Sigmoid colon (tissue), 7 donors: ENCODE measurements around the gene C19orf25. TPM values are rescaled to one million over a fixed set of nuclear protein-coding genes. Genes with fewer than 3 reads are reported as not detected.

Source experiments
- DNase-seq: peaks from one replicate; pipeline ENCODE4 v3.0.0-alpha.2; 2019
- H3K27ac ChIP-seq, 4 donors: fragments of 200-600 bp; sonication (generic); one replicate each; pipeline ENCODE4 v1.5.1; 2016 to 2019; ENCODE audit warnings: mild to moderate bottlenecking in 1 of 4
- H3K27me3 ChIP-seq, 3 donors: fragments of 200-600 bp; sonication (generic); one replicate each; pipeline ENCODE4 v1.5.1; 2019; ENCODE audit warnings: mild to moderate bottlenecking in 1 of 3
- H3K36me3 ChIP-seq, 4 donors: fragments of 200-600 bp; sonication (generic); one replicate each; pipeline ENCODE4 v1.5.1; 2016 to 2019
- H3K4me1 ChIP-seq, 4 donors: fragments of 200-600 bp; sonication (generic); one replicate each; pipeline ENCODE4 v1.5.1; 2017 to 2019
- H3K4me3 ChIP-seq, 4 donors: fragments of 200-600 bp; sonication (generic); one replicate each; pipeline ENCODE4 v1.5.1; 2017 to 2019; ENCODE audit warnings: mild to moderate bottlenecking in 2 of 4, moderate library complexity in 1 of 4
- H3K9me3 ChIP-seq, 4 donors: fragments of 200-600 bp in 3 of 4; sonication (generic) in 3 of 4; one replicate each; pipeline versions ENCODE4 v1.5.1 to v1.6.1; 2013 to 2019
- CTCF ChIP-seq, 4 experiments: fragments of 450-650 bp in 3 of 4; fragments of 200-600 bp in 1 of 4; IDR thresholded peaks; one replicate each; pipeline ENCODE4 v1.5.1; 2016 to 2019; ENCODE audit warnings: antibody characterized with exemption in 4 of 4, mild to moderate bottlenecking in 3 of 4, moderate library complexity in 2 of 4
- EP300 ChIP-seq, 4 donors: sonication (generic); formaldehyde crosslinking; IDR thresholded peaks; one replicate each; pipeline ENCODE4 v1.6.1; 2017; ENCODE audit warnings: antibody characterized with exemption in 4 of 4
- POLR2A ChIP-seq, 2 donors: fragments of 450-650 bp; IDR thresholded peaks; one replicate each; pipeline ENCODE4 v1.6.1; 2016; ENCODE audit warnings: antibody characterized with exemption in 2 of 2, mild to moderate bottlenecking in 2 of 2, moderate library complexity in 2 of 2
- POLR2AphosphoS5 ChIP-seq, 4 donors: sonication (generic); formaldehyde crosslinking; IDR thresholded peaks; one replicate each; pipeline ENCODE4 v1.6.1; 2017; ENCODE audit warnings: antibody characterized with exemption in 4 of 4
- WGBS, 2 donors: extraction: QIAGEN DNeasy Blood & Tissue Kit; methylation state at CpG; one replicate each; pipeline ENCODE4 v1.1.7; 2013; 5-methylcytosine and 5-hydroxymethylcytosine counted together
- intact Hi-C: fragments of 100-400 bp; cut with DNase I; formaldehyde crosslinking; loops from one replicate; pipeline ENCODE4 v1.15.1; 2023
- polyA plus RNA-seq, 3 donors: library from polyadenylated mRNA; stranded (reverse); fragments of 200-250 nt; gene quantifications; one replicate each; pipeline ENCODE4 v1.2.3, GENCODE V29; 2013
- total RNA-seq, 4 donors: library from RNA; depleted of rRNA; stranded (reverse); fragments of >200 nt; gene quantifications; one replicate each; pipeline ENCODE4 v1.1.0, GENCODE V29; 2016
- donor health status: healthy with polysubstance abuse.
- donor health status: Bipolar disorder and iron deficiency.
- donor health status: healthy.

C19orf25 gene
- total and polyA plus RNA-seq, 7 donors = 19.6 to 51.5 (median 26.0) TPM

- peaks cover 0 to 21% (median 15%) of the 10 kb centered on the region in 4 donors for H3K4me1 ChIP-seq
- H3K4me3 ChIP-seq = peak overlapping the region; percentile 37 to 60 (median 54)
- H3K9me3 ChIP-seq = no peaks in the 10 kb centered on the region
- TF ChIP-seq EP300 (IDR thresholded peaks at IDR 0.05) (no peak), POLR2AphosphoS5 (IDR thresholded peaks at IDR 0.05) (peak in 1 of 4 donors; percentile 50)
- no peaks in the 10 kb centered on the region for H3K36me3 ChIP-seq
- DNase-seq = no peak
- 14 to 17% methylated on average over 37 of the region's 37 CpGs for WGBS, 2 donors
- peaks cover 6 to 19% (median 9%) of the 10 kb centered on the region in 3 donors for H3K27me3 ChIP-seq
- H3K27ac ChIP-seq = peak overlapping the region; percentile 76 to 83 (median 80)
- intact Hi-C loops = no loop called here
These were observed 10.7 kb upstream of the C19orf25 start for GRCh38 chr19:1489463-1490310.

- H3K4me3 ChIP-seq = no peak overlapping the region
- no peaks in the 10 kb centered on the region for H3K9me3 ChIP-seq
- intact Hi-C loops = no loop called here
- H3K27ac ChIP-seq = no peak overlapping the region
- H3K36me3 ChIP-seq = no peaks in the 10 kb centered on the region
- H3K4me1 ChIP-seq = peaks cover 0 to 21% (median 15%) of the 10 kb centered on the region in 4 donors
- 69 to 92% methylated on average over 11 of the region's 11 CpGs for WGBS, 2 donors
- H3K27me3 ChIP-seq = peaks cover 6 to 19% (median 9%) of the 10 kb centered on the region in 3 donors
- TF ChIP-seq EP300 (IDR thresholded peaks at IDR 0.05) (no peak), POLR2A (IDR thresholded peaks at IDR 0.05) (no peak), POLR2AphosphoS5 (IDR thresholded peaks at IDR 0.05) (no peak), CTCF (IDR thresholded peaks at IDR 0.05) (no peak)
- no peak for DNase-seq
These were observed 9.2 kb upstream of the C19orf25 start for GRCh38 chr19:1488282-1488601.

- WGBS, 2 donors = 90 to 92% methylated on average over 40 of the region's 40 CpGs
- H3K4me3 ChIP-seq = no peak overlapping the region
- H3K27ac ChIP-seq = no peak overlapping the region
- no peak for DNase-seq
- TF ChIP-seq POLR2A (IDR thresholded peaks at IDR 0.05) = no peak
- TF ChIP-seq POLR2AphosphoS5 (IDR thresholded peaks at IDR 0.05) = no peak
- TF ChIP-seq CTCF (IDR thresholded peaks at IDR 0.05) = no peak
- no peak for TF ChIP-seq EP300 (IDR thresholded peaks at IDR 0.05)
- intact Hi-C loops = no loop called here
- H3K4me1 ChIP-seq = peaks cover 0 to 21% (median 15%) of the 10 kb centered on the region in 4 donors
- H3K36me3 ChIP-seq = no peaks in the 10 kb centered on the region
- H3K27me3 ChIP-seq = peaks cover 6 to 17% (median 9%) of the 10 kb centered on the region in 3 donors
- H3K9me3 ChIP-seq = no peaks in the 10 kb centered on the region
These were observed 8.7 kb upstream of the C19orf25 start for GRCh38 chr19:1487576-1488281.

GRCh38 chr19:1486720-1487575 lies 7.9 kb upstream of the C19orf25 start:
- 95 to 96% methylated on average over 56 of the region's 56 CpGs for WGBS, 2 donors
- H3K36me3 ChIP-seq = no peaks in the 10 kb centered on the region
- peaks cover 3 to 9% (median 6%) of the 10 kb centered on the region in 3 donors for H3K27me3 ChIP-seq
- no peak overlapping the region for H3K4me3 ChIP-seq
- peaks cover 0 to 21% (median 15%) of the 10 kb centered on the region in 4 donors for H3K4me1 ChIP-seq
- no peak for DNase-seq
- H3K27ac ChIP-seq = no peak overlapping the region
- no peak for TF ChIP-seq POLR2A (IDR thresholded peaks at IDR 0.05)
- no peak for TF ChIP-seq CTCF (IDR thresholded peaks at IDR 0.05)
- no peak for TF ChIP-seq POLR2AphosphoS5 (IDR thresholded peaks at IDR 0.05)
- TF ChIP-seq EP300 (IDR thresholded peaks at IDR 0.05) = no peak
- intact Hi-C loops = no loop called here
- H3K9me3 ChIP-seq = no peaks in the 10 kb centered on the region
